Measurements from ENCODE around the gene TSPAN14. TPM values are rescaled to one million over a fixed set of nuclear protein-coding genes. Genes with fewer than 3 reads are reported as not detected.

Gene TSPAN14
- total and polyA plus RNA-seq, 2 experiments from 2014 or later, result 65.9 to 104 TPM

DNA sequence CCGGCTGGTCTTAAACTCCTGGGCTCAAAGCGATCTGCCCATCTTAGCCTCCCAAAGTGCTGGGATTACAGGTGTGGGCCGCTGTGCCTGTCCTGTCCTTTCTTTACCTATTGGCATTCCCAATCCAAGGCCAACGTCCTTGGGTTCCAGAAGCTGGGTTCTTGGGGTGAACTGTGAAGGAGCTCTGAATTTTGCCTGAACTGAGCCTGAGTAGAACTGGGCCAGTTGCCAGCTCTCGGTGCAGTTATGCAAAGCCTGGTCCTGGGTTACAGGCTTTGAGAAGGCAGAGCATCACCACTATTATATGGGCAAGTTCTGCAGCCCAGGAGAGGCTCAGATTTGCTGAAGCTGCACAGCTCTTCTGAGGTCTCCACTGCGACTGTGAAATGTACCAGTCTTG, 59.0 kb downstream of the TSPAN14 start:
- TF ChIP-seq, protein P1, sequence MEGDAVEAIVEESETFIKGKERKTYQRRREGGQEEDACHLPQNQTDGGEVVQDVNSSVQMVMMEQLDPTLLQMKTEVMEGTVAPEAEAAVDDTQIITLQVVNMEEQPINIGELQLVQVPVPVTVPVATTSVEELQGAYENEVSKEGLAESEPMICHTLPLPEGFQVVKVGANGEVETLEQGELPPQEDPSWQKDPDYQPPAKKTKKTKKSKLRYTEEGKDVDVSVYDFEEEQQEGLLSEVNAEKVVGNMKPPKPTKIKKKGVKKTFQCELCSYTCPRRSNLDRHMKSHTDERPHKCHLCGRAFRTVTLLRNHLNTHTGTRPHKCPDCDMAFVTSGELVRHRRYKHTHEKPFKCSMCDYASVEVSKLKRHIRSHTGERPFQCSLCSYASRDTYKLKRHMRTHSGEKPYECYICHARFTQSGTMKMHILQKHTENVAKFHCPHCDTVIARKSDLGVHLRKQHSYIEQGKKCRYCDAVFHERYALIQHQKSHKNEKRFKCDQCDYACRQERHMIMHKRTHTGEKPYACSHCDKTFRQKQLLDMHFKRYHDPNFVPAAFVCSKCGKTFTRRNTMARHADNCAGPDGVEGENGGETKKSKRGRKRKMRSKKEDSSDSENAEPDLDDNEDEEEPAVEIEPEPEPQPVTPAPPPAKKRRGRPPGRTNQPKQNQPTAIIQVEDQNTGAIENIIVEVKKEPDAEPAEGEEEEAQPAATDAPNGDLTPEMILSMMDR (IDR thresholded peaks at IDR 0.05; ENCODE audit: poor library complexity), result no peak
- TF ChIP-seq EZH2phosphoT487 (IDR thresholded peaks at IDR 0.05; ENCODE audit: low read depth, severe bottlenecking, unreplicated experiment) (no peak), EZH2 (IDR thresholded peaks at IDR 0.05; ENCODE audit: borderline replicate concordance) (no peak)
- no peaks in the 10 kb centered on the region for H3K27me3 ChIP-seq
- H3K4me3 ChIP-seq, result no peak overlapping the region
- peaks cover 25% of the 10 kb centered on the region for H3K79me2 ChIP-seq
- no peak overlapping the region for H2AFZ ChIP-seq
- H3K4me2 ChIP-seq, result no peak overlapping the region
- WGBS (ENCODE audit: low lambda C conversion rate, missing lambda C conversion rate), result 96% methylated on average over 6 of the region's 6 CpGs
- no peaks in the 10 kb centered on the region for H3K9me3 ChIP-seq (ENCODE audit: low read depth)
- DNase-seq (ENCODE audit: low spot score), result no peak
- H3K9me2 ChIP-seq (replicated peaks; ENCODE audit: insufficient read depth), result no peaks in the 10 kb centered on the region
- H3K36me3 ChIP-seq (replicated peaks; ENCODE audit: insufficient read depth, low read depth), result peaks cover 11% of the 10 kb centered on the region
- no peaks in the 10 kb centered on the region for H3K4me1 ChIP-seq (ENCODE audit: insufficient read depth)
- H3K27ac ChIP-seq, result no peak overlapping the region
- H4K20me1 ChIP-seq (ENCODE audit: insufficient read depth, poor library complexity, severe bottlenecking), result no peaks in the 10 kb centered on the region

DNA sequence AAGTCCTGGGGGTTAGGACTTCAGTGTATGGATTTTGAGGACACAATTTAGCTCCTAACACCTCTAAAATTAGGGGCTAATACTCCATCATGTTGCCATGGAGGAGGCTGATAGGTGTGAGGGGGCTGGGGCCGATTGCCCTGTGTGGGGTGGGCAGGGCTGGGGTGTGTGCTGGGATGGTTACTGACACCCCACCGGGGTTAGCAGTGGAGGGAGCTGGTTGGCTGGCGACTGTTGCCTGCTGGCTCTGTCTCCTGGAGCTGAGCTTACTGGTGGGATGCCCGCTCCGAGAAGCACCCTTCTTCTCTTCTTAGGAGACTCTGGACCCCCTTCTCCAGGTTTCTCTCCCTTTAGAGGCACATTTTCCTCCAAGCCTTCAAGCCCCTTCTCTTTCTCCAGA, 61.4 kb downstream of the TSPAN14 start:
- WGBS (ENCODE audit: low lambda C conversion rate, missing lambda C conversion rate), result 85% methylated on average over 3 of the region's 5 CpGs
- no peak for DNase-seq (ENCODE audit: low spot score)
- peaks cover 11% of the 10 kb centered on the region for H3K36me3 ChIP-seq (replicated peaks; ENCODE audit: insufficient read depth, low read depth)

DNA sequence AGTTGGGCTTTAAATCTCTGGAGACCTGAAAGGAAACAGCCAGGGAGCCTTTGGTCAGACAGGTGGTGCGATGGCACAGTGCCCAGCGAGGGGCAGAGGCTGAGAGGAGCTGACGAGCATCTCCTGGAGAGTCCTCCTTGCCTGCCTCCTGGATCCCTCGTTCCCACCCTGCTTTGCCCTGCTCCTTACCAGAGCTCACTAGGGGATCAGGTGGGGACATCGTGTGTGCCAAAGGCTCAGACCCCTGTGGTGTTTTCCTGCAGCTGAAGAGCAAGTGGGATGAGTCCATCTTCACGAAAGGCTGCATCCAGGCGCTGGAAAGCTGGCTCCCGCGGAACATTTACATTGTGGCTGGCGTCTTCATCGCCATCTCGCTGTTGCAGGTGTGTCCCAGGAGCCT, 61.8 kb downstream of the TSPAN14 start:
- TF ChIP-seq, protein P1 (IDR thresholded peaks at IDR 0.05; ENCODE audit: poor library complexity), result no peak
- TF ChIP-seq EZH2 (IDR thresholded peaks at IDR 0.05; ENCODE audit: borderline replicate concordance), result no peak
- Histone ChIP-seq H3K9me2 (replicated peaks; ENCODE audit: insufficient read depth) (no peaks in the 10 kb centered on the region), H3K27me3 (no peaks in the 10 kb centered on the region), H3K4me1 (ENCODE audit: insufficient read depth) (no peaks in the 10 kb centered on the region), H3K9me3 (ENCODE audit: low read depth) (no peaks in the 10 kb centered on the region), H3K79me2 (peaks cover 2% of the 10 kb centered on the region), H4K20me1 (ENCODE audit: insufficient read depth, poor library complexity, severe bottlenecking) (no peaks in the 10 kb centered on the region), H3K36me3 (replicated peaks; ENCODE audit: insufficient read depth, low read depth) (peaks cover 11% of the 10 kb centered on the region), H3K27ac (no peak overlapping the region), H2AFZ (no peak overlapping the region), H3K4me2 (no peak overlapping the region), H3K4me3 (no peak overlapping the region)
- 93% methylated on average over 12 of the region's 12 CpGs for WGBS (ENCODE audit: low lambda C conversion rate, missing lambda C conversion rate)
- DNase-seq (ENCODE audit: low spot score), result no peak

More for the DNA sequence above, 61.4 kb downstream of the TSPAN14 start:
- peaks cover 5% of the 10 kb centered on the region for H3K79me2 ChIP-seq
- H3K27me3 ChIP-seq, result no peaks in the 10 kb centered on the region
- no peak overlapping the region for H3K4me3 ChIP-seq
- no peaks in the 10 kb centered on the region for H3K4me1 ChIP-seq (ENCODE audit: insufficient read depth)
- H3K4me2 ChIP-seq, result no peak overlapping the region
- TF ChIP-seq EZH2 (IDR thresholded peaks at IDR 0.05; ENCODE audit: borderline replicate concordance) (no peak), EZH2phosphoT487 (IDR thresholded peaks at IDR 0.05; ENCODE audit: low read depth, severe bottlenecking, unreplicated experiment) (no peak)
- TF ChIP-seq, protein P1 (IDR thresholded peaks at IDR 0.05; ENCODE audit: poor library complexity), result no peak
- H2AFZ ChIP-seq, result no peak overlapping the region
- H4K20me1 ChIP-seq (ENCODE audit: insufficient read depth, poor library complexity, severe bottlenecking), result no peaks in the 10 kb centered on the region
- no peaks in the 10 kb centered on the region for H3K9me3 ChIP-seq (ENCODE audit: low read depth)
- H3K9me2 ChIP-seq (replicated peaks; ENCODE audit: insufficient read depth), result no peaks in the 10 kb centered on the region
- H3K27ac ChIP-seq, result no peak overlapping the region

All from hepatocyte (in vitro differentiated cells).